ENCODE data around the gene BTLA.
"Not testable (repeated sequence)": the region's sequence is repeated elsewhere in the genome, so short reads cannot be mapped to it uniquely, and the experiment has no call there.

BTLA gene

DNA sequence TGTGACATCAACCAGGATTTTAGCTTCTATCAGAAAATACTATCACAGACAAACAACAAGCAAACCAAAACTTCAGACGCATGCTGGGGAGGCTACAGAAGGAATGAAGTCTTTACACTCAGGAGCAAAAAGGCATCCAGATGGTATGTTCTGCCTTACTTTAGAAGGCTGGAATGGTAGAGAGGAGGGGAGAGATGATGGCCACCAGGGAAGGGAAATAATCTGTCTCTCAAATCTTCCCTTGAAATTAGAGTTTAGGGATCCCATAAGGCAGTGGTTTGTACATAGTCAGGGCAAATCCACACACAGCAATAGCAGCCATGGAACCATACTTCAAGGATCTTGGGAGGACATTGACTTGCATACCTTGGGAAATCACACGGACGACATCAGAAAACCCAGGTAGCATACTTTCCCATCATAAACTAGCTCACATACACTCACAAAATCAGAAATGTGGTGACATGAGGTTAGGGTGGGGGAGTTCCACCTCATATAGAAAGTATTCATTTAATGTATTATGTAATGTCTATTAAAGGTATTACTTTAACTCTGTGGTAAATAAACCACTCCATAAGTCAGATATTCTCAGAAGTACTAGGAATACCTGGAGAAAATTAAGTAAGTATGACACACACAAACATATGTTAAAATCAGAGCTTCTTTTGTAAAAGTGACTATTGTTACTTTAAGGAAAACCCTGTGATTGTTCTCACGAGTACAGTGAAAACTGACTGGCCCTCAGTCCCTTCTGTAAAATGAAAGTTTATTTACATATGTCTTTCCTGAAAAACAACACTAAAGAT lies 9.4 kb downstream of the BTLA start:
- no peak for DNase-seq (ENCODE audit: low read depth)

DNA sequence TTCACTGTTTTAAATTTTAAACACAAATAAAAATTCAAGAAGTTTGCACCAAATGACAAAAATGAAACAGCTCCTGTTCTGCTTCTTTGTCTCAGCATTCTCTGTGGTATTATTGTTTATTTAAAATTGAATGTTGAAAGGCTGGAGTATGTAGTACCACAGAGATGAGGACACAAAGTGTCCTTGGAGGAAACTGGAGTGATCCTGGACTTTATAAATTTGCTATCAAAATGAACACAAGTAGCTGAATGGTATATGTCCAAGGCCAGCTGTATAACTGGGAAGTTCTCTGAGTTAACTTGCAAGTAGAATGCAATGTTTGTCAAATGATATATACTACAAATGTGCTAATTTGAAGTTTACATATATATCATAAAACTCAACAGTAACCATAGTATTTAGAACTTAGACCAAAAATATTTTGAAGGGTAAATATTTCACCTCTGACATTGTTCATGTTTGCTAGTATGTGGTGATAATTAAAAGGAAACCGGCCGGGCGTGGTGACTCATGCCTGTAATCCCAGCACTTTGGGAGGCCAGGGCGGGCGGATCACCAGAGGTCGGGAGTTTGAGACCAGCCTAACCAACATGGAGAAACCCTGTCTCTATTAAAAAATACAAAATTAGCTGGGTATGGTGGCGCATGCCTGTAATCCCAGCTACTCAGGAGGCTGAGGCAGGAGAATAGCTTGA lies 12.3 kb downstream of the BTLA start:
- DNase-seq (ENCODE audit: low read depth), result peak; percentile 9

DNA sequence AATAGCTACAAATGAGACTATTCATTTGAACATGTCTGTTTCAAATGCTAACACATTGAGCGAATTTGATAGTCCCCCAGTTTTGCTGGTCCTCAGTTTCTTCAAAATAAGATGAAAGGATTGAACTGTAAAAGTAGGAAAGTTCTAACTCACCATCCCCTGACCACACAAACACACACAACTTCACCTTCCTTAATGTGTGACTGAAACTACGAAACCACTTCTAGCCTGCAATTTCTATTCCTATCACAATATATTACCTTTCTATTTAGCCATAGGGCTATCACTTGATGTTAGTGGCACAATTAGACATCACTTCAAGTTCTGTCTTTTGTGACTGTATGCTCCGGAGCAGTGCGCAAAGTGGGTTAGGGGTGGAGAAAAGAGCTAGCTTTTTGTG lies 14.9 kb downstream of the BTLA start:
- DNase-seq (ENCODE audit: low read depth), result no peak

DNA sequence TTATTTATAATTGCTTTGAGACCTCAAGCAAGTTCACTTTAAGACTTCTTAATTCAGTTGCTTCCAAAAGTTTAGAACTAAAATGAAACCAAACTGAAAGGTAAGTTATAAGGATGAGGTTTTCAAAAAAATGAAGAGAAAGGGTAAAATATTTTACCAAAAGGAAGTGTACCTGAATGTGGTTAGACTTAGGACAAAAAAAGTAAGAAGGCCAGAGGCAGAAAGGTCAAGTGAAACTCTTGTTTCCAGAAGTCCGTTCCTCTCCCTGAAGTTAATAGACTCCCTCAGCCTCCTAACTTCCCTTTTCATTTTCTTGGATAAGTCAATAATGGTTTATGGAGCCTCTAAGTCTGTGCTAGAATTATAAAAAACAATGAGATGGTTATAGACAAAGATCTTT lies 16.6 kb downstream of the BTLA start:
- no peak for DNase-seq (ENCODE audit: low read depth)

DNA sequence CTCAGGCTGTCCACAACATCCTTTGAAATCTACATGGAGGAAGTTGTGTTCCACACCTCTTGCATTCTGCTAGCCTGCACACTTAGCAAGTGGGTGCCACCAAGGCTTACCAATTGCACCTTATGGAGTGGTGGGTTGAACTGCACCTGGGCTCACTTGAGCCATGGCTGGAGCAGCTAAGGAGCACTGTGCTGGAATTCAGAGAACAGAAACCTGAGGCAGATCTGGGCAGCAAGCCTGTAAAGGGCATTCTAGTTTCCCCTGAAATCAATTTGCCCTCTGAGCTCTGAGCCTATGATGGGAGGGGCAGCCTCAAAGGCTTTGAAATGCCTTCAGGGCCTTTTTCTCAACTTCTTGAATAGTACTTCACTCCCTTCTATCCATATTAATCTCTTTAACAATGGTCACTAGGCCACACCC lies 18.0 kb downstream of the BTLA start:
- no peak for DNase-seq (ENCODE audit: low read depth)

DNA sequence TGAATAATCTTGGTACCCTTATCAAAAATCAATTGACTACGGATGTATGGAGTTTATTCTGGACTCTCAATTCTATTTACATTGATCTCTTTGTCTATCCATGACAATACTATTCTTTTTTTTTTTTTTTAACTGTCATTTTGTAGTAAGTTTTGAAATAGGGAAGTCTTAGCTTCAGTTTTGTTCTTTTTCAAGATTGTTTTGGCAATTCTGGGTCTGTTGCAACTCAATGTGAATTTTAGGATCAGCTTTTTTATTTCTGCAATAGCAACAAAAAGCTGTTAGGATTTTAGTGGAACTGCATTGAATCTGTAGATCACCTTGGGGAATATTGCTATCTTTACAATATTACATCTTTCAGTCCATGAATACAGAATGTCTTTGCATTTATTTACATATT lies 21.4 kb downstream of the BTLA start:
- no peak for DNase-seq (ENCODE audit: low read depth)

DNA sequence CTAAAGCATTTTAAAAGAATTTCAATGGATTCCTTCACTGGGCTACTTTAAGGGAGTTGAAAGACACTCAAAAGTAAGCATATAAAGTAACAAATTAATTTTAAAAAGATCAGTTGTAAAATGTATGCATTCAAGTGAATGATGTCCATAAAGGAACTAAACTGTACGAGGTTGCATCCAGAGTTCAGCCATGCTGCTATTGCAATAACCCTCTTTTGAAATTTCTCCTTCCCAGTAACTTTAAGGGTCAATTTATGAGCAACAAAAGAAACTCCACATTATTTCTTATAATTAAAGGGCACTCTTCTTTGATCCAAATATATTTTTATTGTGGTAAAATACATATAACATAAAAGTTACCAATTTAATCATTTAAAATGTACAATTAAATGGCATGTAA lies 22.9 kb downstream of the BTLA start:
- no peak for DNase-seq (ENCODE audit: low read depth)

DNA sequence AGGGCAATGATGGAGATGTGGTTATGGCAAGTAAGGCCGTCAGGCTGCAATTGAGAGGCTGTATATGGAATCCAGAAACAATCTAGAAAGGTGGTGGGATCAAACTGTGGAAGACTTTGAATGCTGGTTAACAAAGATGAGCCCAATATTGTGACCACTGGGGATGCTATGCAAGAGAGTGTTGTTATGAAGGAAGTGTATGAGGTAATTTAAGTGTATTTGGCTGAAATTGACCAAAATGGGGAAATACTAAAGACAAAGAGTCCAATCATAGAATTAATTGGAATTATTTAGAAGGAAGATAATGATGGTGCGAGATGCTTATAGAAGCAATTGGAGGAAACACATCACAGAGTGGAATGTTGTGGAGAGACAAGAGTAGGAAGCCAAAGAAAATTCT lies 24.5 kb downstream of the BTLA start:
- no peak for DNase-seq (ENCODE audit: low read depth)

DNA sequence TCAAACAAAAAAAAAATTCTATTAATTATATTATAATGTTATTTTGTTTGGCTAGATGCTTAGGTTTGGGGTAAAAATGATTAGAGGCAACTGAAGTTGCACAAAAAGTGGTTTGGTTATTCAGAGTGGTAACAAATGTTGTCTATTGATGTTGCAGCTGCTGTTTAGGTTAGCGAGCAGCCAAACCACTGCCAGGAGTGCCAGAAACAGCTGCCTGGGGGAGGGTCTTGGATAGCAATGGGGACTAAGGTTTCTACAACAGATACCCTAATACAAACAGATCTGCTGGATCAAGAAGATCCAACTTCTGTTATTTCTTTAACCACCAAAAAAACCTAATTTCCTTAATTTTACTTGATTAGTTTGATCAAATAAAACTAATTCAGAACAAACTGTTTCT lies 26.6 kb downstream of the BTLA start:
- DNase-seq (ENCODE audit: low read depth), result no peak

DNA sequence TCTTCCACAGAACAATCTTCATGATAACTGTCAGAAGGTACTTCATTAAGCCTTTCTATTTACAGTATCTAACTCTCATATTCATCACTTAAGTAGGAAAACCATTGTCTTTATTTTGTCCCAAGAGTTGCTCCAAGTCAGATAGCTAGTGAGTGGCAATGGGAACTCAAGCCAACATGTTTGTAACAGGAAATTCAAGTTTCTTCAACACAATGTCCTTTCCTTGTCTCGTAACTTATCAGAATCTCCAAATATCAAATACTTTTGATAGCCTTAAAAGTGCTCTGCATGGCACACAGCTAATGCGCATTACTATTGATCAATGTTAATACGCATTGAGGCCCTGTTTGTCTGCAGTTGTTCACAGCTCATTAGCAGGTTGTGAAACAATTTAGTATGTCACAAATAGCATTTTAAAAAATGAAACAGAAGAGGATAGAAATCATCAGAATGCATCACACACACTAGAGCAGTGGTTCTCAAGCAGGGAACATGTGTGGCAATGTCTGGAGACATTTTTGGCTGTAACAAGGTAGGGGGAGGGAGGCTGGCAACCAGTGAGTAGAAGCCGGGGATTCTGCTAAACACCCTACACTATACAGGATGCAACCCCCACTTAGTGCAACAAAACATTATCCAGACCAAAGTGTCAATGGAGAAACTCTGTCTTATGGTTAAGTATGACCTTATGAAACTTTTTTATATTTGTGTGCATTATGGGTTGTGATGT lies 27.5 kb downstream of the BTLA start:
- no peak for DNase-seq (ENCODE audit: low read depth)

DNA sequence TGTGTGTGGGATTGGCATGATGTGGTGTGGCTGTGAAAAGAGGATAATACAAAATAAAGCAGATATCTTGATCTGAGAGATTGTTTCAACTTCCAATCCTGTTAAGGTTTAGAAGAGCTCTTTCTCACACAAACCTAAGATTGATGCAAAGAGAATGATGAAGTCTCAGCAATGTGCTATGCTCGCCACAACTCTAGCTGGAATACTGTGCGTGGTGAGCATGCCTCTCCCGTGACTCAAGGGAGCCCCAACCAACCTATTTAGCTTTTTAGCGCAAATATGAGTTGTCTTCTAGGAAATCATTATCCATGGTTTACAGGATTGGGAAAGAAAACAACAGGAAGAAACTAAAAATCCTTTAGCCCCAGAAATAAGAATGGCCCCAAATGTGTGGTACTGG lies 28.5 kb downstream of the BTLA start:
- DNase-seq (ENCODE audit: low read depth), result peak; percentile 17

DNA sequence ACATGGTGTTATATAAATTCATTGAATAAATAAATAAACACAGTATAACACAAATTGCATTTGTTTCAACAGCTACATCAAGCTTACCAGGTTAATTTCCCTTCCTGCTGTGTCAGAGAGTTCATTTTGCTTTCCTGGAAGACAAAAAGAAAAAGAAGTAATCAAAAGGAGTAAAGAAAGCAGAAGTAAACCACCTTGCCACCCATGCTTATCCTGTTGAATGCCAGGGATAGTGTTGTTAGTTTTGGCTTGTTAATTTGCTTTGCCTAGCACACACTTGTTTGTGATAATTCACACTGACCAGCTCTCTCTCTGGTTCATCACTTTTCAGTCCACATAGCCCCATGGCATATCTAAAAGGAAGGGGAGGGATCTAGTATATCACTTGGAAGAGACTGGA lies 29.6 kb downstream of the BTLA start:
- DNase-seq (ENCODE audit: low read depth), result no peak

DNA sequence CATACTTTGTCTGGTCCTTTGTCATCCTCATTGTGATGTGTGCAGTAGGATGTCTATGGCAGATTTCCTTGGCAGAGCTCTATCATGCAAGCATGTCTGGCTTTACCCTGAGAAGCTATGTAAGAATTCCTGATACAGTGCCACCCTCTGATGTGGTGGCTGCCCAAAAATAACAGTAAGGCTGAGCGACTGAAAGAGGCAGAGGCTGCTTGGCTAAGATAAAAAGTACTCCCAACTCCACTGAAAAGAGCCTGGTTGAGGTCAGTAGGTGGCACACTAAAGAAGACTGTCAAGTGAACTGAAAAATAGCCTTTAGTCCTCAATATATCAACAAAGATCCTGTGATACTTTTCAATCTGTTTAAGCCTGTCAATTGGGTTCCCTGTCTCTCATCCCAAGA lies 31.7 kb downstream of the BTLA start:
- no peak for DNase-seq (ENCODE audit: low read depth)

DNA sequence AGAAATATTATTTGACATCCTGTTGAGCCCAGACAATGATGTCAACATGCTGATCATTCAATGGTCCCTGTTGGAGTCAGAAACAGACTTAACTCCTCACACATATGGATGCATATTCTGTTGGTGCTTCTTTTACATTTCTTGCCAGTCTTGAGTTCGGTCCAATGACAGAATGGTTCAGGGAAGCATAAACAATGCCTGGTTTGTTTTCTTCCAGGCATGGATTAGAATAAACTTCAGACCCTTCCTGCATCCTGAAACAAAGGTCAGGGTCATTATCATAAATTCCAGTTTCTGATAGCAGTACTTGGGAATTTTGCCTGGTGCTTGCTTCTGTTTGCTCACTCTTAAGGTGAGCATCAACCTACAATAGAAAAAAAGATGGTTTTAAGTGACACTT lies 33.3 kb downstream of the BTLA start:
- DNase-seq (ENCODE audit: low read depth), result no peak

DNA sequence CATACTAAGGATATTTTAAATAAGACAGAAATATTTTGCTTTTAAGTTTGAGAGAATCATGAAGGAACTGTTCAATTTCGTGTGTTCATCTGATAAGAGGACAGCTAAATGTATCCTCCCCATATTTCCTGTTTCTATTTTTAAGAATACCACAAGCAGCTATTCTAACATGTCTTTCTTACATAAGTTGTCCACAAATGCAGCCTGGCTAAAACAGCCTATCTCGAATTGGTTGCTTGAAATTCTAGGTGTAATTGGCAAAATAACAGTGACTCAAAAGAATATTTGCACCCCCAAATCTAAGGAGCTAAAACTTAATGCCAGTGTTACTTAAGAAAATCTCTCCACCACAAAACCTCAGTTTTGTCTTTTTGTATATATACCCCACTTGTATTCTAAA lies 35.0 kb downstream of the BTLA start:
- peak; percentile 4 for DNase-seq (ENCODE audit: low read depth)

DNA sequence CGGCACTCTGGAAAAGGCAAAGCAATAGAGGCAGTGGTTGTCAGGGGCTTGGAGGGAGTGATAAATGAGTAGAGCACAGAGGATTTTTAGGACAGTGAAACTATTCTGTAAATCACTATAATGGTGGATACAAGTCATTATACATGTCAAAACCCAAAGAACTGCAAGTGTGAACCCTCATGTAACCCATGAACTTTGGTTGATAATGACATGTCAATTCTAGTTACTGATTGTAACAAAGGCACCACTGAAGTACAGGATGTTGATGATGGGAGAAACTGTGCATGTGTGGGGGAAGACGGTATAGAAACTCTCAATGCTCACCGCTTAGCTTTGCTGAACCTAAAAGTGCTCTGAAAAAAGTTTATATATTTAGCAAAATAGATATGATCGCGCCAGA lies 36.0 kb downstream of the BTLA start:
- no peak for DNase-seq (ENCODE audit: low read depth)

DNA sequence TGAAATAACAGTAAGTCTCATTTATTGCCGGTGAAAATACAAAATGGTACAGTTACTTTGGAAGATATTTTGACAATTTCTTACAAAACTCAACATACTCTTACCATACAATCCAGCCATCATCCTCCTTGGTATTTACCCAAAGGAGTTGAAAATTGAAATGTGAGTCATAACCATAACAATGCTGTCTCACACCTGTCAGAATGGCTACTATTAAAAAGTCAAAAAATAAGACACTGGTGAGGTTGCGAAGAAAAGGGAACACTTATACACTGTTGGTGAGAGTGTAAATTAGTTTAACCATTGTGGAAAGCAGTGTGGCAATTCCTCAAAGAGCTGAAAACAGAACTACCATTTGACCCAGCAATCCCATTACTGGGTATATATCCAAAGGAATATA lies 37.5 kb downstream of the BTLA start:
- not testable (repeated sequence) for DNase-seq (ENCODE audit: low read depth)

DNA sequence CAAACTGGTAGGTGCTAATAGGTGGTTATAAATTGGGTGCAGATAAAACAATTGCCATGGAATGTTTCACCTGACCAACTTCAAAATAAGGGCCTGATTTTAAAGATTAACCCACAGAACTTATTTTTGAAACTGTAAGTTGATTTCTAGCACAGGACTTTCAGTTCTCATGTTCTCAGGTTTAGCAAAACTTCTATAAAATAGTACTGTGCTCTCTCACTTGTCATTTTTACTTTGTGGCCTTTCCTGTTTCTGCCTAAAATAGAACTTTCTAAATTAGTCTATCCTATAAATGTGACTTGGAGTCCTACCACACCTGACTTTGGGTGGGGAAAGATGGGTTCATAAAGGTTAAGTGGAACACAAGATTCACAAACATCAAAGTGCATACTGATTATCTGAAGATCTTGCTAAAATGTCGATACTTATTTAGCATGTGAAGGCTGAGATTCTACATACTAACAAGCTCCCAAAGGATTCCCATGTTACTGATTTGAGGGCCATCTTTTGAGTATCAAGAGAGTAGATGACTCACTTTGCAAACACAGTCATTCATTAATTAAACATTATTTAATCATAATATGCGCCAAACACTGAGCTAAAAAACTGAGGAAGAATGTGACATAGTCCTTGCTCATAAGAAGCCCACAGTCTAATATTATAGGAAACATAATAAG lies 38.6 kb downstream of the BTLA start:
- DNase-seq (ENCODE audit: low read depth), result no peak

DNA sequence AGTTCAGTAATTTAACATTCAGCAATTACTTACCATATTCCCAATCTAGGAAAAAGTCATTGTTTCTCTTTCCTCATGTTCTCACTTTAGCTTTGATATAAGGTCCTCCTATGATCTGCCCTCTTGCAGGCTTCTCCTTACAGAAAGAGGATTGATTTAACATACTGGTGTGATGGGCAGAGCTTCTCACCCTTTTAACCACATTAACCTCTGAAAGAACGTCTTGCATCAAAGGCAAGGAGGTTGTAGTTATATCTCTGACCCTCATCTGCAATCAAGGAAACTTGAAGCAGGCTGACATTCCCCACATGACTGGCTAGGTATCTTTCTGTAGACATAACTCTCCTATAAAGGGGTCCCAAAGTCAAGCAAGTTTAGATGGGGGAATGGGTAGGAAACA lies 39.5 kb downstream of the BTLA start:
- DNase-seq (ENCODE audit: low read depth), result no peak

DNA sequence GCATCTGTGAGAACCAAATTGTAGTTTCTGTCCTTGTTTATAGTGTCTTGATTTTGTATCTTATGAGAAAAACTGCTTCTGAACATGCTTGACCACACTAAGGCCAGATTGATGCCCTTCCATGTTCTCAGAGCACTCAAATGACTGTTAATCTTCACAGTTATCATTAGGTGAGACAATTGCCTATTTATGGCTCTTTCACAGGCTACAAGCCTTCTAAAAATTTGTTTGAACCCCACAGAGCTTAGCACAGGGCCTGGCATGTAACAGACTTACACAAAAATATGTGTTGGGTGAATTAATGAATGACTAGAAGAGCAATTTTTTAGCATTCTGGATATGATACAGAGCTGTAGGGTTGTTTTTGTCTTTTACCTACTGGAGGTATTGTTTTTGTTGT lies 43.1 kb downstream of the BTLA start:
- DNase-seq (ENCODE audit: low read depth), result no peak

DNA sequence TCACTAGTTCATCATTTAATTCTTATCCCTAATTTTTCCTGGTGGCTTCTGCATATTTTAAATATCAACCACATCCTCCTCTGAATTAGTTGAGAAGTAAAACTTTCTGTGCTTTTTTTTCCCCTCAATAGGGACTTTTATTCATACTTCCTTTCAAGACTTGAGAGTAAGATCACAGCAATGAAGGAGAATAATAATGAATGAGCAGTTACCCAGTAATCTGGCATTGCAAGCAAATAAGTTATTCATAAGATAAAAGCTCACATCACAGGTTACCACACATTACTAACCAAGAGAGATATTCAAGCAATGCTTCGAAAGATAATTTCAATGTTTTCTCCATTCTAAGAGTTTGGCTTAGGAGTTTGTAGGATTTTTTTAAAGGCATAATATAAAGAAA lies 50.3 kb downstream of the BTLA start:
- no peak for DNase-seq (ENCODE audit: low read depth)

DNA sequence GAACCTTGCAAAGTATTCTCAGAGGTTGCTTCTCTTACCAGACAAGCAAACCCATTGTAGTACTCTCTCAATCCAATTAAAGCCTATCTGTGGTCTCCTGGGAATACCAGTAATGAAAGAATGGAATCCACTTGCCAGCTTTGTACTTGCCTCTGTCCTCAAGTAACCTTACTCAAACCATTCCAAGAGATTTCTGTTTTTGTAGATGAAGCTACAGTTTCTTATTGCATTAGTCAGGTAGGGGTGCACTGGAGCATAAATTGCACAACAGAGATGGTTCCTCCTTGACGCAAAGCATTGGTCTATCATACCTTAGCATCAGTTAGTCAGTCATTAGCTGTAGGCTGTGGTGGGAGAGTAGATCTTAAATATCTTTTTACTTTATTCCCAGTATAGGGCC lies 52.9 kb downstream of the BTLA start:
- DNase-seq (ENCODE audit: low read depth), result peak; percentile 22

DNA sequence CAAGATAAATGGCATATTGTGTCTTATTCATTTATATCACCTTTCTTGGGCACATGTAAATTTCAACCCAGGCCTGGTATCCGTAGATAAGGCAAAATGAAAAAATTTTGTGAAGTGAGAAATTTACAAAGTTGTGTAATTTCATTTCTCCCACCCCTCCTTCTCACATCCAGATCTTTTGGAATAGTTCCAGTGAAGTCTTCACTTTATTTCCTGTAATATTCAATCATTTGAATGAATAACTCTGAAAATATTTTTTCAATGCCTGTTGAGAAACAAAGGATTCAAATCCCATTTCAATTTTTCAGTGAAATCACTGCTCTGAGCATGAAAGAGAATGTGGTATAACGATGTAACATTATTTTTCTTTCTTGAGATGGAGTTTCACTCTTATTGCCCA lies 53.4 kb downstream of the BTLA start:
- no peak for DNase-seq (ENCODE audit: low read depth)
